ENCODE results near the gene HDGF.

The HDGF gene

GRCh38 chr1:156751451-156751756 lies at the start of gene HDGF:
Gene HDGF, minus strand, starts transcription at chr1:156751675. Its CDS starts 246 bp downstream, at chr1:156751429.
- no peak for DNase-seq

GRCh38 chr1:156797212-156797871 lies 45.9 kb upstream of the HDGF start:
- peak in 1 of 2 donors; percentile 46 for DNase-seq

- DNase-seq: no peak
Observed at GRCh38 chr1:156796340-156797097, 45.0 kb upstream of the HDGF start.

- no peak for DNase-seq
Observed at GRCh38 chr1:156795787-156796186, 44.3 kb upstream of the HDGF start.

- no peak for DNase-seq
Observed at GRCh38 chr1:156795374-156795733, 43.9 kb upstream of the HDGF start.

- no peak for DNase-seq
Observed at GRCh38 chr1:156794506-156795373, 43.3 kb upstream of the HDGF start.

- no peak for DNase-seq
Observed at GRCh38 chr1:156789621-156790318, 38.3 kb upstream of the HDGF start.

GRCh38 chr1:156788136-156788535 lies 36.7 kb upstream of the HDGF start:
- DNase-seq: no peak

- no peak for DNase-seq
Observed at GRCh38 chr1:156786640-156787039, 35.2 kb upstream of the HDGF start.

GRCh38 chr1:156785458-156785857 lies 34.0 kb upstream of the HDGF start:
- no peak for DNase-seq

GRCh38 chr1:156781585-156782186 lies 30.2 kb upstream of the HDGF start:
- DNase-seq: no peak

- no peak for DNase-seq
Observed at GRCh38 chr1:156777573-156777972, 26.1 kb upstream of the HDGF start.

GRCh38 chr1:156776942-156777341 lies 25.5 kb upstream of the HDGF start:
- DNase-seq: no peak

- DNase-seq: no peak
Observed at GRCh38 chr1:156775799-156776198, 24.3 kb upstream of the HDGF start.

- no peak for DNase-seq
Observed at GRCh38 chr1:156773607-156774006, 22.1 kb upstream of the HDGF start.

GRCh38 chr1:156772728-156773497 lies 21.4 kb upstream of the HDGF start:
- no peak for DNase-seq

GRCh38 chr1:156772222-156772621 lies 20.7 kb upstream of the HDGF start:
- no peak for DNase-seq

- no peak for DNase-seq
Observed at GRCh38 chr1:156768610-156769295, 17.3 kb upstream of the HDGF start.

GRCh38 chr1:156767879-156768604 lies 16.6 kb upstream of the HDGF start:
- DNase-seq: no peak

- peak; percentile 88 for DNase-seq
Observed at GRCh38 chr1:156767101-156767878, 15.8 kb upstream of the HDGF start, which contains the start of gene PRCC. Gene PRCC, plus strand, starts transcription at chr1:156767535. Its CDS starts 237 bp downstream, at chr1:156767772.

Data from stimulated activated CD4-positive, alpha-beta T cell treated with anti-CD3 and anti-CD28 coated beads, Interleukin-2, amount 100 ng/mL, for 48 hours (primary cell).